PC-3 (cell line): ENCODE data around the gene BBOX1. TPM values are rescaled to one million over a fixed set of nuclear protein-coding genes. Genes with fewer than 3 reads are reported as not detected.
"Not testable (repeated sequence)": the region's sequence is repeated elsewhere in the genome, so short reads cannot be mapped to it uniquely, and the experiment has no call there.

Experiments
- ATAC-seq: fragments of 200-7000 bp; cut with Tn5 transposase; 2 replicates; pipeline ENCODE4 v1.9.1; 2020; ENCODE audit warnings: mild to moderate bottlenecking, moderate library complexity
- BruUV-seq: library from RNA; stranded (reverse); fragments of 400-500 nt; replicated peaks from 2 replicates; lab custom pipeline; 2021; lab: Mats Ljungman, UMichigan
- CTCF ChIA-PET: fragments of 300-600 bp; sonication (Branson Sonifier 250); formaldehyde crosslinking; loops from one replicate; lab custom pipeline; 2022; ENCODE audit warnings: antibody characterized with exemption; lab: Charles Lee
- POLR2A ChIA-PET: fragments of 300-600 bp; sonication (Branson Sonifier 250); formaldehyde crosslinking; loops from one replicate; lab custom pipeline; 2022; ENCODE audit warnings: antibody characterized with exemption; ENCODE audit not compliant: unreplicated experiment; lab: Charles Lee
- DNase-seq: peaks from one replicate; pipeline ENCODE4 v3.0.0-alpha.2; 2015
- H2AFZ ChIP-seq: fragments of 300-600 bp; sonication (generic); 2 replicates; pipeline ENCODE4 v1.6.0; 2016; ENCODE audit warnings: antibody characterized with exemption, low read length
- H3F3A ChIP-seq: fragments of 300-600 bp; sonication (generic); one replicate; pipeline ENCODE4 v1.6.0; 2017; ENCODE audit warnings: antibody characterized with exemption, low read length, control low read depth, mild to moderate bottlenecking; ENCODE audit not compliant: unreplicated experiment
- H3K27ac ChIP-seq: fragments of 300-600 bp; sonication (generic); 2 replicates; pipeline ENCODE4 v1.5.1; 2016; ENCODE audit warnings: mild to moderate bottlenecking, low read length
- H3K27me3 ChIP-seq: fragments of 300-600 bp; sonication (generic); 2 replicates; pipeline ENCODE4 v1.6.1; 2016; ENCODE audit warnings: low read length, mixed read lengths
- H3K36me3 ChIP-seq: fragments of 300-600 bp; sonication (generic); 2 replicates; pipeline ENCODE4 v1.6.1; 2016; ENCODE audit warnings: low read depth, mixed run types, low read length, mixed read lengths
- H3K4me1 ChIP-seq: fragments of 300-600 bp; sonication (generic); 2 replicates; pipeline ENCODE4 v1.5.1; 2016; ENCODE audit warnings: low read length; ENCODE audit not compliant: insufficient read depth
- H3K4me2 ChIP-seq: fragments of 300-600 bp; sonication (generic); 2 replicates; pipeline ENCODE4 v1.6.0; 2016; ENCODE audit warnings: low read length
- H3K4me3 ChIP-seq: fragments of 300-600 bp; sonication (generic); 2 replicates; pipeline ENCODE4 v1.5.1; 2016; ENCODE audit warnings: mild to moderate bottlenecking, low read length, mixed read lengths
- H3K79me2 ChIP-seq: fragments of 300-600 bp; sonication (generic); 2 replicates; pipeline ENCODE4 v1.6.1; 2017; ENCODE audit warnings: low read length, mixed read lengths
- H3K9ac ChIP-seq: fragments of 300-600 bp; sonication (generic); 2 replicates; pipeline ENCODE4 v1.6.0; 2016; ENCODE audit warnings: mild to moderate bottlenecking, low read length
- H3K9me2 ChIP-seq: fragments of 300-600 bp; sonication (generic); replicated peaks from 2 replicates; pipeline ENCODE4 v1.6.1; 2016; ENCODE audit warnings: mixed run types, low read length, mixed read lengths
- H3K9me3 ChIP-seq: fragments of 300-600 bp; sonication (generic); 2 replicates; pipeline ENCODE4 v1.6.1; 2016; ENCODE audit warnings: low read length, mixed read lengths
- H4K20me1 ChIP-seq: fragments of 300-600 bp; sonication (generic); 2 replicates; pipeline ENCODE4 v1.6.1; 2016; ENCODE audit warnings: low read length, mixed read lengths
- CTCF ChIP-seq: fragments of 300-600 bp; sonication (generic); conservative IDR thresholded peaks from 2 replicates; pipeline ENCODE4 v1.5.1; 2017; ENCODE audit warnings: antibody characterized with exemption, low read depth, mild to moderate bottlenecking, low read length
- EZH2 ChIP-seq: fragments of 300-600 bp; sonication (generic); IDR thresholded peaks from one replicate; pipeline ENCODE4 v1.6.1; 2017; ENCODE audit warnings: antibody characterized with exemption, mild to moderate bottlenecking, low read length; ENCODE audit not compliant: unreplicated experiment
- EZH2phosphoT487 ChIP-seq: fragments of 300-600 bp; sonication (generic); IDR thresholded peaks from 2 replicates; pipeline ENCODE4 v1.6.1; 2018; ENCODE audit warnings: mild to moderate bottlenecking, antibody characterized with exemption, low read length, borderline replicate concordance
- intact Hi-C: fragments of 100-400 bp; cut with micrococcal nuclease; formaldehyde crosslinking; loops from 2 replicates; pipeline ENCODE4 v1.9.0; 2023
- total RNA-seq: library from RNA; depleted of rRNA; stranded (reverse); fragments of >200 nt; gene quantifications from 2 replicates; pipeline ENCODE4 v1.2.3, GENCODE V29; 2014

Gene BBOX1
- total RNA-seq, 1 experiment from 2014 or later, result not detected

DNA sequence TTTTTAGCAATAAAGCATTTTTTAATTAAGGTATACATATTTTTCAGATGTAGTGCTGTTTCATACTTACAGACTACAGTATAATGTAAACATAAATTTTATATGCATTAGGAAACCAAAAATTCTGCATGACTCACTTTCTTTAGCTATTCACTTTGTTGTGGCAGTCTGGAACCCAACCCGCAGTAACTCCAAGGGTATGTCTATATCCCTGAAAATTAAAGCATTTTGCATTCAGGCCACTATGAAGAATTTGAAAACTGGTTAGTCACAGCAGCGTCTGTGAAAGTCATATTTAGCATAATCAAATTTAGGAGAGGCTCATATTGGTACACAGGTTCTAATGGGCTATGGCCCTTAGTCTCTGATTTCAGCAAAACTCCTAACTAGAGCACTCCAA lies 46.8 kb downstream of the BBOX1 start:
- CTCF ChIA-PET, result no interaction called here
- H2AFZ ChIP-seq, result no peak overlapping the region
- POLR2A ChIA-PET, result no interaction called here
- no peak for DNase-seq
- no peak for TF ChIP-seq CTCF
- TF ChIP-seq EZH2, result no peak
- no peak for TF ChIP-seq EZH2phosphoT487
- no TSS peak for BruUV-seq
- H3K79me2 ChIP-seq, result no peaks in the 10 kb centered on the region
- H3F3A ChIP-seq, result no peaks in the 10 kb centered on the region
- no peaks in the 10 kb centered on the region for H3K4me1 ChIP-seq
- H3K9me2 ChIP-seq, result no peaks in the 10 kb centered on the region
- H3K9me3 ChIP-seq, result no peaks in the 10 kb centered on the region
- H3K4me2 ChIP-seq, result no peak overlapping the region
- no peaks in the 10 kb centered on the region for H3K36me3 ChIP-seq
- no peak overlapping the region for H3K9ac ChIP-seq
- H3K27ac ChIP-seq, result no peak overlapping the region
- ATAC-seq, result no peak
- intact Hi-C loops, result no loop called here
- H4K20me1 ChIP-seq, result no peaks in the 10 kb centered on the region
- H3K4me3 ChIP-seq, result no peak overlapping the region
- H3K27me3 ChIP-seq, result no peaks in the 10 kb centered on the region

GRCh38 chr11:27088353-27088752 lies 47.7 kb downstream of the BBOX1 start:
- Histone ChIP-seq H3K27ac (no peak overlapping the region), H3F3A (no peaks in the 10 kb centered on the region), H3K36me3 (no peaks in the 10 kb centered on the region), H3K4me2 (no peak overlapping the region), H2AFZ (no peak overlapping the region), H3K27me3 (no peaks in the 10 kb centered on the region), H3K4me3 (no peak overlapping the region), H3K4me1 (no peaks in the 10 kb centered on the region), H3K9me2 (no peaks in the 10 kb centered on the region), H3K79me2 (no peaks in the 10 kb centered on the region), H3K9ac (no peak overlapping the region), H4K20me1 (no peaks in the 10 kb centered on the region), H3K9me3 (no peaks in the 10 kb centered on the region)
- DNase-seq (no peak), ATAC-seq (no peak)
- no peak for TF ChIP-seq EZH2phosphoT487
- TF ChIP-seq EZH2, result no peak
- no peak for TF ChIP-seq CTCF
- POLR2A ChIA-PET, result no interaction called here
- no TSS peak for BruUV-seq
- intact Hi-C loops, result no loop called here
- CTCF ChIA-PET, result no interaction called here

- Histone ChIP-seq H3K4me1 (no peaks in the 10 kb centered on the region), H3K9ac (no peak overlapping the region), H3K4me3 (no peak overlapping the region), H4K20me1 (no peaks in the 10 kb centered on the region), H3K27me3 (no peaks in the 10 kb centered on the region), H3K36me3 (no peaks in the 10 kb centered on the region), H3F3A (no peaks in the 10 kb centered on the region), H3K4me2 (no peak overlapping the region), H3K27ac (no peak overlapping the region), H3K79me2 (no peaks in the 10 kb centered on the region), H2AFZ (no peak overlapping the region), H3K9me3 (no peaks in the 10 kb centered on the region), H3K9me2 (no peaks in the 10 kb centered on the region)
- DNase-seq, result no peak
- no TSS peak for BruUV-seq
- intact Hi-C loops, result no loop called here
- CTCF ChIA-PET, result no interaction called here
- no peak for TF ChIP-seq EZH2phosphoT487
- no peak for TF ChIP-seq CTCF
- TF ChIP-seq EZH2, result no peak
- POLR2A ChIA-PET, result no interaction called here
- ATAC-seq, result no peak
Measured at GRCh38 chr11:27089746-27090145, 49.1 kb downstream of the BBOX1 start.

GRCh38 chr11:27090357-27090948 lies 49.8 kb downstream of the BBOX1 start:
- H3K9me2 ChIP-seq, ATAC-seq, H4K20me1 ChIP-seq, H3K27me3 ChIP-seq, H3K9me3 ChIP-seq, DNase-seq, POLR2A ChIA-PET, H3F3A ChIP-seq, H3K4me3 ChIP-seq, H3K4me1 ChIP-seq, H3K9ac ChIP-seq, CTCF ChIA-PET, H2AFZ ChIP-seq, H3K27ac ChIP-seq, BruUV-seq, H3K79me2 ChIP-seq, H3K4me2 ChIP-seq, intact Hi-C loops, H3K36me3 ChIP-seq: not testable (repeated sequence)
